Ovary (tissue), 9 donors: ENCODE results near the gene TEDDM1. TPM values are rescaled to one million over a fixed set of nuclear protein-coding genes. Genes with fewer than 3 reads are reported as not detected.

ENCODE experiments used
- DNase-seq, 5 donors: peaks; one replicate each; pipeline ENCODE4 v3.0.0-alpha.2; 2019 to 2020
- H3K27ac ChIP-seq, 2 donors: fragments of 200-600 bp; one replicate each; pipeline versions ENCODE4 v1.5.1 to v1.8.0; 2019 to 2022
- H3K27me3 ChIP-seq: fragments of 200-600 bp; one replicate; pipeline ENCODE4 v1.8.0; 2022
- H3K36me3 ChIP-seq: fragments of 200-600 bp; sonication (generic); one replicate; pipeline ENCODE4 v1.5.1; 2019
- H3K4me1 ChIP-seq: one replicate; pipeline ENCODE4 v1.8.1; 2013; ENCODE audit warnings: mild to moderate bottlenecking, moderate library complexity; ENCODE audit not compliant: insufficient read depth
- H3K4me3 ChIP-seq: fragments of 200-600 bp; sonication (generic); one replicate; pipeline ENCODE4 v1.5.1; 2017
- H3K9me3 ChIP-seq, 2 donors: fragments of 200-600 bp in 1 of 2; sonication (generic) in 1 of 2; one replicate each; pipeline versions ENCODE4 v1.5.1 to v1.8.1; 2013 to 2019; ENCODE audit warnings: mild to moderate bottlenecking in 1 of 2, moderate library complexity in 1 of 2
- CTCF ChIP-seq, 3 donors: fragments of 450-650 bp in 2 of 3; fragments of 200-600 bp in 1 of 3; IDR thresholded peaks; one replicate each; pipeline versions ENCODE4 v1.5.1 to v1.8.0; 2016 to 2022; ENCODE audit warnings: antibody characterized with exemption in 3 of 3, mild to moderate bottlenecking in 1 of 3
- EP300 ChIP-seq: sonication (generic); formaldehyde crosslinking; IDR thresholded peaks from one replicate; pipeline ENCODE4 v1.6.1; 2017; ENCODE audit warnings: antibody characterized with exemption
- POLR2A ChIP-seq: fragments of 450-650 bp; IDR thresholded peaks from one replicate; pipeline ENCODE4 v1.6.1; 2017; ENCODE audit warnings: antibody characterized with exemption, mild to moderate bottlenecking, moderate library complexity
- WGBS, 3 donors: extraction: QIAGEN DNeasy Blood & Tissue Kit in 1 of 3; methylation state at CpG; one replicate each; pipeline versions ENCODE4 v1.1.5 to v1.1.7; 2013 to 2017; 5-methylcytosine and 5-hydroxymethylcytosine counted together
- intact Hi-C, 4 donors: fragments of 100-400 bp; cut with DNase I; formaldehyde crosslinking; loops; one replicate each; pipeline versions ENCODE4 v1.11.0 to v1.15.1; 2022 to 2023
- polyA plus RNA-seq, 2 donors: library from polyadenylated mRNA; stranded (reverse); fragments of 200-250 nt in 1 of 2; fragments of 350-450 nt in 1 of 2; fragmentation: Illumina TruSeq in 1 of 2; extraction: RNeasy Lipid Tissue Mini Kit (QIAGEN cat#74804) in 1 of 2; gene quantifications; one replicate each; pipeline ENCODE4 v1.2.3, GENCODE V29; 2013 to 2014
- total RNA-seq, 7 donors: library from RNA; depleted of rRNA in 2 of 7; stranded (reverse); fragments of >200 nt in 2 of 7; fragmentation: NEBNext Ultra II Directional in 3 of 7; extraction: Animal tissue kit (Norgen Biotek cat#: 25700) in 3 of 7; gene quantifications; one replicate each; pipeline versions ENCODE4 v1.1.0 to v1.2.4, GENCODE V29; 2016 to 2023
- donor health status: DM: no; HTN: no; CAD: no; lungs with moderate emphysema.
- donor health status: DM: no; HTN: no; CAD: no.
- donor health status: Bipolar disorder and iron deficiency.
- donor health status: DM: yes; HTN: yes; CAD: no.
- donor health status: DM: no; HTN: no; CAD: no.
- donor health status: DM: yes; HTN: yes; CAD: no.

Gene TEDDM1
- total and polyA plus RNA-seq, 9 donors = 0.58 TPM; not detected in 8

GRCh38 chr1:182431278-182431677 is 30.8 kb upstream of the TEDDM1 start:
- no peaks in the 10 kb centered on the region for H3K9me3 ChIP-seq
- H3K4me3 ChIP-seq = no peak overlapping the region
- no peak for DNase-seq
- H3K27me3 ChIP-seq = no peaks in the 10 kb centered on the region
- 87 to 91% (median 89%) methylated on average over 7 of the region's 7 CpGs for WGBS, 3 donors
- no peaks in the 10 kb centered on the region for H3K4me1 ChIP-seq
- no peaks in the 10 kb centered on the region for H3K36me3 ChIP-seq
- TF ChIP-seq CTCF (IDR thresholded peaks at IDR 0.05) = no peak
- no peak for TF ChIP-seq POLR2A
- no peak for TF ChIP-seq EP300
- no peak overlapping the region for H3K27ac ChIP-seq
- intact Hi-C loops = no loop called here

- Histone ChIP-seq H3K27ac (no peak overlapping the region), H3K4me1 (no peaks in the 10 kb centered on the region), H3K36me3 (no peaks in the 10 kb centered on the region), H3K27me3 (no peaks in the 10 kb centered on the region), H3K4me3 (no peak overlapping the region), H3K9me3 (no peaks in the 10 kb centered on the region)
- intact Hi-C loops = no loop called here
- TF ChIP-seq EP300 = no peak
- TF ChIP-seq CTCF (IDR thresholded peaks at IDR 0.05) = no peak
- TF ChIP-seq POLR2A = no peak
- DNase-seq = no peak
- WGBS, 3 donors = 67 to 75% (median 73%) methylated on average over 11 of the region's 11 CpGs
These were observed 30.0 kb upstream of the TEDDM1 start for GRCh38 chr1:182430263-182431068.

GRCh38 chr1:182428043-182428442 is 27.6 kb upstream of the TEDDM1 start:
- Histone ChIP-seq H3K27me3 (no peaks in the 10 kb centered on the region), H3K36me3 (no peaks in the 10 kb centered on the region), H3K4me1 (no peaks in the 10 kb centered on the region), H3K27ac (no peak overlapping the region), H3K9me3 (no peaks in the 10 kb centered on the region), H3K4me3 (no peak overlapping the region)
- intact Hi-C loops = no loop called here
- TF ChIP-seq EP300 = no peak
- TF ChIP-seq POLR2A = no peak
- TF ChIP-seq CTCF (IDR thresholded peaks at IDR 0.05) = no peak
- no peak for DNase-seq
- 80 to 96% (median 86%) methylated on average over 2 of the region's 2 CpGs for WGBS, 3 donors

GRCh38 chr1:182426442-182427430 is 26.3 kb upstream of the TEDDM1 start:
- H3K9me3 ChIP-seq = no peaks in the 10 kb centered on the region
- H3K27me3 ChIP-seq = no peaks in the 10 kb centered on the region
- intact Hi-C loops = no loop called here
- TF ChIP-seq POLR2A (no peak), EP300 (no peak), CTCF (IDR thresholded peaks at IDR 0.05) (no peak)
- no peaks in the 10 kb centered on the region for H3K36me3 ChIP-seq
- H3K4me1 ChIP-seq = no peaks in the 10 kb centered on the region
- no peak overlapping the region for H3K4me3 ChIP-seq
- no peak overlapping the region for H3K27ac ChIP-seq
- WGBS, 3 donors = 77 to 85% (median 81%) methylated on average over 7 of the region's 7 CpGs
- no peak for DNase-seq
